NCI-H2029 treated with DMSO at 0.1 percent for 48 hours (cell line): Measurements from ENCODE around the gene DNAJC2.

Experiments
- DNase-seq: peaks from one replicate; lab custom pipeline; 2025; lab: John Stamatoyannopoulos, UW

The DNAJC2 gene

DNA sequence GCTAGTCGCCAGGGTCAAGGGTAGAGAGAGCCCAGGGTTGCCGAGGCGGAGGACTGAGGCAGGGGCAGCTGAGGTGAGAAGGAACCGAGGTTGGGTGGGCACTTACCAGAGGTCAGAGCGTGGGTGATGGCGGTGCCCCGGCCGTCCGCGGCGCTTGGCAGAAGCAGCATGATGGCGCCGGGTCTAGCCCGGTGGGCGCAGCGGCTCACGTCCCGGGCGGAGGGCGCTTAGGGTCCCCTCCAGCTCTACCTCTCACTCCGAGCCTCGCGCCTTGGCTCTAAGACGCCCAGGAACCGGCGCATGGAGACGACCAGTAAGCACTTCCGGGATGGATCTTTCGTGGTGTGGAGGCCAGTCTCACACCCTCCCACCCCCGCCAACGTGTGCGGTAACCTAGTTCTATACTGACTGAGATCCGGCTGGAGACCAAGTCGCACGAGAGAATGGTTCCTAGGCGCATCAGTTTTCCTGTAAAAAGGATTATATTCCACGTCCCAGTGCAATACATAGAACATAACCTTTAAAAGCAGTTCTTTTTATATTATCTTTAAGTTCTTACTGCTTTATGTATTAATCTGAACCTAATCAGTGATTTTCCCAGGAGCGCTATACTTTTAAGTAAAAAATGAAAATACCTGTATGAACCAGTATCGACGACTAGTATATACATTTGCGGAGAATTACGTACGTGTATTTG is at the start of gene DNAJC2:
TSS of gene DNAJC2 (minus strand) at position 315 of the 697 bp plus-strand sequence. CDS start at position 170, 145 bp downstream.
- DNase-seq, result peak; percentile 86

DNA sequence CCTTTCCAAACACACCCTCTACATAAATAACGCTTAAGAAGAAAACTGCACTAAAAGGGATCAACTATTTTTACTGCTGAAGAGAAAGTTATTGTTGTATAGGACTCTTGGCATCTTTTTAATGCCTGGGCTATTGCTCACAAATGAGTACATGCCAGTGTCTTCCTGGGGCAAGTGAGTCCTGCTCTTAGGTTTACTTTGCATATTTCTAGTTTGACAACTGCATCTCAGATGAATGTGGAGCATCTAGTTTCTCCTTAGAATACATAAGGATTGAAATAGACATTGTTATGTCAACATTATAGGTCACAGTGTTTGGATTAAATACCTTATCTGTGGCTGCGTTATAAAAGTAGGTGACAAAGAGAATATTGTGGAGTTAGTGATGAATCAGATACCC is 47.4 kb upstream of the DNAJC2 start:
- no peak for DNase-seq

DNA sequence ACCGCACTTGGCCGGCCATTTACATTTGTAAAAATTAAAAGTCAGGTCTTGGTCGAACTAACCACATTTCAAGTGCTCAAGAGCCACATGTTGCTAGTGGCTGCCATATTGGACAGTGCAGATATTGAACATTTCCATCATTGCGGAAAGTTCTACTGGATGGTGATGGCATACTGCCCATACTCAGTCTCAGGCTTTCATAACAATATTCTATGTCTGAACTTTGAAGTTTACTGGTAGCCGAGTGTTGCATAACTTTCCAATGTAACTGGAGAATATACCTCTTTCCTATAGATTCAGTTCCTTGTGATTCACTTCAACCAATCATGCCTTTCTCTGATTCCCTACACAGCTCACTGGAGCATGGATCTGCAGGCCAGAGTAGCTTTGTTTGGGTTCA is 46.6 kb upstream of the DNAJC2 start:
- no peak for DNase-seq

DNA sequence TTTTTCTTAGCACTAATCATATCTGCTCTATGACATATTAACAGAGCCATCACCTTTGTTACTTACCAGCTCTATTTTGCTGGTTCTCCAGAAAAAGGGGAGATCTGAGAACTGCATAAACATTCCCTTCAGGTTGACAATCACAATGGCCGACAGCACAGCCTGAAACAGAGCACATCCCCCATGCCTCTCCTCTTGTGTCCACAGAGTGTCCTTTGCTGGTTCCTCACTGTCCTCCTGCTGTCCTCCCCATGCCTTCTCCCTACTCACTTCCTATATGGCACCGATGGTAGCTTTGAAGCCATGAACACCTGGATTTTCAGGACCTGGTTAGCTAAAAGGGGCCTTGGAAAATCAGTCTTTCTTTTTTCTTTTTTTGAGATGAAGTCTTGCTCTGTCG is 44.7 kb upstream of the DNAJC2 start:
- DNase-seq, result no peak

- no peak for DNase-seq
Observed at GRCh38 chr7:103388469-103389140, 44.0 kb upstream of the DNAJC2 start.

- DNase-seq, result no peak
Observed at GRCh38 chr7:103387242-103387641, 42.7 kb upstream of the DNAJC2 start.

- DNase-seq, result no peak
Observed at GRCh38 chr7:103382032-103382402, 37.5 kb upstream of the DNAJC2 start.

DNA sequence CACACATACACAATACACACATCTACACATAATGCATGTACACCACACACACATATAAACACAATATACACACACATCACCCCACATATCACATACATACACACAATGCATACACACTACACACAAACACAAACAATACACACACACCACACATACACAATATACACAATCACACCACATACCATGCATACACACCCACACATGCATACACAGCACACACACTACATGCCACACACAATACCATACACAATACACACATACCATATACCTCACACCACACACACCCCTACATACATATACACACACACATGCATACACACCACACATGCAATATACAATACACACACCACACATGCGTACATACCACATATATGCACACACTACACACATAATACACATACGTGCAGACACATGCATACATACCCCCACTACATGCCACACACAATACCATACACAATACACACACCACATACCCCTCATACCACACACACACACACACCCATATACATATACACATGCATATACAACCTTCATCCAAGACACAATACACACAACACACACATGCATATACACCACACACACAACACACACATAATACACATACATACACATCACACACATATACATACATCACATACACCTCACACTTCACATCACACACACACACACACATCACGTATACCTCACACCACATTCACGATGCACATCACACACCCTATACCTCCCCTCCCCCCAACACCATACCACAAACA is 36.9 kb upstream of the DNAJC2 start:
- DNase-seq, result no peak

- DNase-seq, result no peak
Observed at GRCh38 chr7:103380395-103381191, 36.0 kb upstream of the DNAJC2 start.

DNA sequence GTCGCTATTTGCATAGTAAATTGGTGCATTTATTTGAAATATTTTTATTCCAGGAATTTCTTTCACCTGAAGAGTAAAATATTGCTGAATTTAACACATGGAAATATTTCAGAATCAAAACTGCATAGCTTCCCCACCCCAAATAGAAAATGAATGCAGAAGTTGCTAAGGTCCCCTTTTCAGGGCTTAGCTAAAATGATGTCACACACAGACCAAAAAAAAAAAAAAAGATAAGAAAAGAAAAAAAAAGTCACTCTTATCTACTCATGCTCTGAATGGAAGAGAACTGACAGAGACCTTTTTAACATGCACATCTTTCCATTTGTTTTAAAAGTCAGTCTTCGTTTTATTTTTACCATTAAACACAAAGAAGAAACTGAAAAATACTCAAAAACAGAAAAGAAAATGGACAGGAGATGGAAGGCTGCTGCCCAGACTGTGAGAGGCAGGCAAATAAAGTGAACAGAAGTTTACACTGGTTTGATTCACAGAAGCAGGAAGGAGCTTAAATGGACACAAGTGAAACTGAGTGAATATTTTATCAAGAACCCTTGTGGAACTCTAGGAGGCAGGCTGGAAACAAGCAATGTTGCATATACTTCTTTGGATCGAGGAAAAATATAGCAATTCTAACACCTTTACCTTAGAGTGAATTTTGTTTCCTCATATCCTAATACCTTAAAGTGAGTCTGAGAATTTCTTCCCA is 34.9 kb upstream of the DNAJC2 start:
- no peak for DNase-seq

GRCh38 chr7:103373866-103374643 is 29.5 kb upstream of the DNAJC2 start:
- DNase-seq, result no peak

DNA sequence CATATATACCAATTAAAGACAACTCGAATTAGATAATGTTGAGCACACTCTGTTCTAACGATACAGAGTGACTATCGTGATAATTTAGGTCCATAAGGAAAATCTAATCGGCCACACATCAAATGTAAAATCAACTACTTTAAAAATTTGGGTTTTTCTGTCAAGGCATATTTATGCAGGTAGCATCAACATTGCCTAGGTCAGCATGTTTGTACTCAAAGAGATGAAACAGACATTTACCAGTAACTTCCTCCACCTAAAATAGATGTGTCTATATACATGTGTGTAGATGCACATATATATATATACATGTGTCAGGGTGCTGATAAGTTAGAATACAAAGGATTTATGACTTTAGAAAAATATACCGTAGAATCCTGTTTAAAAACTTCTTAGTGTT is 24.9 kb upstream of the DNAJC2 start:
- DNase-seq, result no peak

- DNase-seq, result no peak
Observed at GRCh38 chr7:103349805-103350204, 5.2 kb upstream of the DNAJC2 start.

DNA sequence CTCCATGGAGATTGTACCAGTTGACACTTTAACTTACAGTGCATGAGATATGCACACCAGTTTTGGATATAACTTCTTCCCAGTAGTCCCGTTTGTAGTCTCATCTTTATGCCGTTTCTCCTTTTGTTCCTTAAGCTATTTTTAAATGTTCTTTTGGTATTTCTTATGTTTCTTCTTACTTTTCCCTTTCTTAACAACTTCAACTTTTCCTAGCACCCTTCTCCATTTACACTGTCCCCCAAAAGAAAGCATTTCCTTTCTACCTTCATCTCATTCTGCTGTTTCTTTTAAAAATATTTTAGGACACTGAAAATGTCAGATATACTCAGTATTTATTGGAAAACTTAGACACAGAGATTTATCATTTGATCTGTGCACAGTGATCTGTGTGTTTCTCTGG is 4.4 kb upstream of the DNAJC2 start:
- no peak for DNase-seq

GRCh38 chr7:103348452-103348851 is 3.9 kb upstream of the DNAJC2 start:
- DNase-seq, result no peak

GRCh38 chr7:103347507-103348267 is 3.1 kb upstream of the DNAJC2 start, which contains the start of gene PSMC2:
TSS of gene PSMC2 (plus strand) at chr7:103347643. CDS start at chr7:103347712, 69 bp downstream.
- peak; percentile 79 for DNase-seq

DNA sequence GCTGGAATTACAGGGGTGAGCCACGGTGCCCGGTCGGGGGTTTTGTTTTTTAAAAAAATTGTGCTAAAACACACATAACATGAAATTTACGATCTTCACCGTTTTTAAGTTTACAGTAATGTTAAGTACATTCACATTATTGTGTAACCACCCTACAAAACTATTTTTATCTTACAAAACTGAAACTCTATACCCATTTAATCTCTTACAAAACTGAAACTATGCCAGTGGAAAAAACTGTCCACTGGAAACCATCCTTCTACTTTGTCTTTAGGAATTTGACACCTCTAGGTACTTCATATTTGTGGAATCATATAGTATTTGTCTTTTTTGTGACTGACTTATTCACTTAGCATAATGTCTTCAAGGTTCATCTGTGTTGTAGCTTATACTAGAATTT is 1.8 kb upstream of the DNAJC2 start:
- DNase-seq, result no peak

- DNase-seq, result no peak
Observed at GRCh38 chr7:103343758-103344452, 662 bp downstream of the DNAJC2 start.

- DNase-seq, result no peak
Observed at GRCh38 chr7:103343332-103343731, 1.2 kb downstream of the DNAJC2 start.
